ENCODE data around the gene OPCML. TPM values are rescaled to one million over a fixed set of nuclear protein-coding genes. Genes with fewer than 3 reads are reported as not detected.

Gene OPCML
- polyA plus RNA-seq, 1 donor from 2014 or later = 11.6 TPM

DNA sequence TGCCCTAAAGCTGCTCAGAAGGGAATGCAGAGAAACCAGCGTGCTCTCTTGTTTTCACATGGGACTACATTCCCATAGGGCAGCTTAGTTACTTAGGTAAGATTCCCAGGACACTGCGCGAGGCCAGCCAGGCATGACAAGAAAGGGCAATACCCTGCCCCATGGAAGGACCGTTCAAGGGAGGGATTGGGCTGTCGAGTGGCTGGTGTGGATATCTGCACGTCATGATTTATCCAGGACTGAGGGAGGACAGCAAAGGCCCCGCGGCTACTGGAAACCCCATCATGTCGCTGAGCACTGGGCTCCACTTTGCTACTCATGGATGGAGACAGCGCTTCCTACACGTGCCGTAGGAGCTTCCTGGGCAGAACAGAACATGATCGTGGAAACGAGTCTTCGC is 169.4 kb downstream of the OPCML start:
- Histone ChIP-seq H4K20me1 (ENCODE audit: insufficient read depth) (no peaks in the 10 kb centered on the region), H3K27ac (ENCODE audit: low read length) (no peak overlapping the region), H3K27me3 (ENCODE audit: insufficient read depth, low read depth, low read length) (no peaks in the 10 kb centered on the region), H3K4me3 (ENCODE audit: low read length) (no peak overlapping the region), H2AFZ (ENCODE audit: low read depth, low read length) (no peak overlapping the region), H3K9me2 (ENCODE audit: insufficient read depth, low read length) (no peaks in the 10 kb centered on the region), H3F3A (ENCODE audit: insufficient read depth, low read length, poor library complexity, severe bottlenecking) (no peaks in the 10 kb centered on the region), H3K36me3 (ENCODE audit: insufficient read depth, low read length) (no peaks in the 10 kb centered on the region), H3K9ac (ENCODE audit: low read length) (no peak overlapping the region), H3K9me3 (ENCODE audit: low read length) (no peaks in the 10 kb centered on the region), H3K79me2 (replicated peaks; ENCODE audit: insufficient read depth, low read length) (no peaks in the 10 kb centered on the region), H3K4me2 (ENCODE audit: low read length) (no peak overlapping the region)
- TF ChIP-seq, protein P1, sequence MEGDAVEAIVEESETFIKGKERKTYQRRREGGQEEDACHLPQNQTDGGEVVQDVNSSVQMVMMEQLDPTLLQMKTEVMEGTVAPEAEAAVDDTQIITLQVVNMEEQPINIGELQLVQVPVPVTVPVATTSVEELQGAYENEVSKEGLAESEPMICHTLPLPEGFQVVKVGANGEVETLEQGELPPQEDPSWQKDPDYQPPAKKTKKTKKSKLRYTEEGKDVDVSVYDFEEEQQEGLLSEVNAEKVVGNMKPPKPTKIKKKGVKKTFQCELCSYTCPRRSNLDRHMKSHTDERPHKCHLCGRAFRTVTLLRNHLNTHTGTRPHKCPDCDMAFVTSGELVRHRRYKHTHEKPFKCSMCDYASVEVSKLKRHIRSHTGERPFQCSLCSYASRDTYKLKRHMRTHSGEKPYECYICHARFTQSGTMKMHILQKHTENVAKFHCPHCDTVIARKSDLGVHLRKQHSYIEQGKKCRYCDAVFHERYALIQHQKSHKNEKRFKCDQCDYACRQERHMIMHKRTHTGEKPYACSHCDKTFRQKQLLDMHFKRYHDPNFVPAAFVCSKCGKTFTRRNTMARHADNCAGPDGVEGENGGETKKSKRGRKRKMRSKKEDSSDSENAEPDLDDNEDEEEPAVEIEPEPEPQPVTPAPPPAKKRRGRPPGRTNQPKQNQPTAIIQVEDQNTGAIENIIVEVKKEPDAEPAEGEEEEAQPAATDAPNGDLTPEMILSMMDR (IDR thresholded peaks at IDR 0.05; ENCODE audit: poor library complexity, severe bottlenecking) = no peak
- no peak for TF ChIP-seq TAF1 (IDR thresholded peaks at IDR 0.05; ENCODE audit: low read depth)
- TF ChIP-seq SMC3 (conservative IDR thresholded peaks at IDR 0.05; ENCODE audit: poor library complexity) = no peak
- TF ChIP-seq, protein P2, sequence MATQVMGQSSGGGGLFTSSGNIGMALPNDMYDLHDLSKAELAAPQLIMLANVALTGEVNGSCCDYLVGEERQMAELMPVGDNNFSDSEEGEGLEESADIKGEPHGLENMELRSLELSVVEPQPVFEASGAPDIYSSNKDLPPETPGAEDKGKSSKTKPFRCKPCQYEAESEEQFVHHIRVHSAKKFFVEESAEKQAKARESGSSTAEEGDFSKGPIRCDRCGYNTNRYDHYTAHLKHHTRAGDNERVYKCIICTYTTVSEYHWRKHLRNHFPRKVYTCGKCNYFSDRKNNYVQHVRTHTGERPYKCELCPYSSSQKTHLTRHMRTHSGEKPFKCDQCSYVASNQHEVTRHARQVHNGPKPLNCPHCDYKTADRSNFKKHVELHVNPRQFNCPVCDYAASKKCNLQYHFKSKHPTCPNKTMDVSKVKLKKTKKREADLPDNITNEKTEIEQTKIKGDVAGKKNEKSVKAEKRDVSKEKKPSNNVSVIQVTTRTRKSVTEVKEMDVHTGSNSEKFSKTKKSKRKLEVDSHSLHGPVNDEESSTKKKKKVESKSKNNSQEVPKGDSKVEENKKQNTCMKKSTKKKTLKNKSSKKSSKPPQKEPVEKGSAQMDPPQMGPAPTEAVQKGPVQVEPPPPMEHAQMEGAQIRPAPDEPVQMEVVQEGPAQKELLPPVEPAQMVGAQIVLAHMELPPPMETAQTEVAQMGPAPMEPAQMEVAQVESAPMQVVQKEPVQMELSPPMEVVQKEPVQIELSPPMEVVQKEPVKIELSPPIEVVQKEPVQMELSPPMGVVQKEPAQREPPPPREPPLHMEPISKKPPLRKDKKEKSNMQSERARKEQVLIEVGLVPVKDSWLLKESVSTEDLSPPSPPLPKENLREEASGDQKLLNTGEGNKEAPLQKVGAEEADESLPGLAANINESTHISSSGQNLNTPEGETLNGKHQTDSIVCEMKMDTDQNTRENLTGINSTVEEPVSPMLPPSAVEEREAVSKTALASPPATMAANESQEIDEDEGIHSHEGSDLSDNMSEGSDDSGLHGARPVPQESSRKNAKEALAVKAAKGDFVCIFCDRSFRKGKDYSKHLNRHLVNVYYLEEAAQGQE (IDR thresholded peaks at IDR 0.05; ENCODE audit: borderline replicate concordance) = no peak
- no peak for TF ChIP-seq POLR2AphosphoS5 (IDR thresholded peaks at IDR 0.05)
- no peak for TF ChIP-seq RAD21 (conservative IDR thresholded peaks at IDR 0.05)
- no peak for TF ChIP-seq EP300 (conservative IDR thresholded peaks at IDR 0.05; ENCODE audit: poor library complexity, severe bottlenecking)
- TF ChIP-seq EZH2 (IDR thresholded peaks at IDR 0.05; ENCODE audit: borderline replicate concordance, insufficient read depth, low read length, poor library complexity, severe bottlenecking) = no peak
- TF ChIP-seq MXI1 (conservative IDR thresholded peaks at IDR 0.05; ENCODE audit: poor library complexity, severe bottlenecking) = no peak

DNA sequence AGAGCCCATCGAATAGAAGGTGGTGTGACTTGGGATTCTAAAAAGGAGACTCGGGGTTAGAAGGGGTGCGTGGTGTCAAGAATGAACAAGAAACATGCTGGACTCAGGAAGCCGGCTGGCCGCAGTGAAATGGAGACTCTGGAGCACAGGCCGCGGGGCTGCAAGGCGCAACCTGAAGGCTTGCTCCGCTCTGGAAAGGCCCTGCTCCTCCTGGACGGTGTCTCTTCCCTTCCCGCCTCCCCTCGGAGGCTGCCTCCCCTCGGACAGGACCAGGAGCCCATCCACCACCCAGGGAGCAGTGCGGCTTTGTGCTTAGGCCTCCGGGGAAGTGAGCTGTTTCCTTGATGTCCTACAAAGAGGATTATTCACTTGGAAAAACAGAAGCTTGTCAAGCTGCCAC is 170.1 kb downstream of the OPCML start:
- no peak for TF ChIP-seq EZH2 (IDR thresholded peaks at IDR 0.05; ENCODE audit: borderline replicate concordance, insufficient read depth, low read length, poor library complexity, severe bottlenecking)
- TF ChIP-seq, protein P2 (IDR thresholded peaks at IDR 0.05; ENCODE audit: borderline replicate concordance) = no peak
- TF ChIP-seq, protein P1 (IDR thresholded peaks at IDR 0.05; ENCODE audit: poor library complexity, severe bottlenecking) = no peak
- no peak for TF ChIP-seq RAD21 (conservative IDR thresholded peaks at IDR 0.05)
- TF ChIP-seq POLR2AphosphoS5 (IDR thresholded peaks at IDR 0.05) = no peak
- TF ChIP-seq TAF1 (IDR thresholded peaks at IDR 0.05; ENCODE audit: low read depth) = no peak
- TF ChIP-seq EP300 (conservative IDR thresholded peaks at IDR 0.05; ENCODE audit: poor library complexity, severe bottlenecking) = no peak
- TF ChIP-seq MXI1 (conservative IDR thresholded peaks at IDR 0.05; ENCODE audit: poor library complexity, severe bottlenecking) = no peak
- no peak for TF ChIP-seq SMC3 (conservative IDR thresholded peaks at IDR 0.05; ENCODE audit: poor library complexity)
- H2AFZ ChIP-seq (ENCODE audit: low read depth, low read length) = no peak overlapping the region

More for the DNA sequence above, 170.1 kb downstream of the OPCML start:
- Histone ChIP-seq H3K27ac (ENCODE audit: low read length) (no peak overlapping the region), H3K36me3 (ENCODE audit: insufficient read depth, low read length) (no peaks in the 10 kb centered on the region), H3K9me2 (ENCODE audit: insufficient read depth, low read length) (no peaks in the 10 kb centered on the region), H3K4me2 (ENCODE audit: low read length) (no peak overlapping the region), H3K4me3 (ENCODE audit: low read length) (no peak overlapping the region), H3K9me3 (ENCODE audit: low read length) (no peaks in the 10 kb centered on the region), H3F3A (ENCODE audit: insufficient read depth, low read length, poor library complexity, severe bottlenecking) (no peaks in the 10 kb centered on the region), H3K27me3 (ENCODE audit: insufficient read depth, low read depth, low read length) (no peaks in the 10 kb centered on the region), H4K20me1 (ENCODE audit: insufficient read depth) (no peaks in the 10 kb centered on the region), H3K79me2 (replicated peaks; ENCODE audit: insufficient read depth, low read length) (no peaks in the 10 kb centered on the region), H3K9ac (ENCODE audit: low read length) (no peak overlapping the region)
